ENCODE data around the gene GRID2. TPM values are rescaled to one million over a fixed set of nuclear protein-coding genes. Genes with fewer than 3 reads are reported as not detected.

GRID2 gene
- total and polyA plus RNA-seq, 9 of the 15 experiments (the other 6 are each of a cell fraction or from before 2014, with no cell fraction given): 0.04 TPM; not detected in 7

DNA sequence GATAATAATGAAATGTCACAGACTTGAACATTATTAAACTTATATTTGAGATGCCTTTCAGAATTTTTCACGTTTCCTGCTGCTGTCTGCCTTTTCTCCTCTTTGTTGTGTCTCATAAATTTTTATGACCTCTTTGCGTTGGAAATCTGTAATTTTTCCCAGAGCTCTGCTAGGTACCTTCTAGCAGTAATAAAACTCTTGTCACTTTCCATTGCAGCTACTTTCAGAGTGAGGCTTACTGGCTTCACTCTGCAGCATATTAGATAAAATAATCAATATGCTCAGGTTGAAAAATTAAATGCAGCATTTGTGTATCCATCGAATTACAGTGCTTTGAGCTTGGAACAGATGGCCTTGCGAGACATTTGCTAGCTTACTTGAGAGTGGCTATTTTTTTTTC is 689.0 kb downstream of the GRID2 start:
- Histone ChIP-seq H3K79me2 (ENCODE audit: control insufficient read depth, insufficient read depth, low read length) (no peaks in the 10 kb centered on the region), H3K4me3 (no peak overlapping the region), H3K27ac (ENCODE audit: extremely low read depth, low read depth, low read length) (no peak overlapping the region), H2AFZ (ENCODE audit: low read depth, low read length) (no peak overlapping the region), H3K9me1 (ENCODE audit: control insufficient read depth, insufficient read depth, low read length) (no peaks in the 10 kb centered on the region), H3K36me3 (ENCODE audit: control insufficient read depth, insufficient read depth, low read length) (no peaks in the 10 kb centered on the region), H3K9ac (ENCODE audit: insufficient read depth in 1 of 2, low read depth in 2 of 2, low read length in 2 of 2) (no peak overlapping the region), H4K20me1 (replicated peaks; ENCODE audit: control insufficient read depth, insufficient read depth, low read length) (no peaks in the 10 kb centered on the region), H3K4me1 (replicated peaks in 1 of 2; ENCODE audit: control insufficient read depth in 2 of 2, insufficient read depth in 2 of 2, low read length in 2 of 2) (no peaks in the 10 kb centered on the region), H3K9me3 (replicated peaks; ENCODE audit: control insufficient read depth, insufficient read depth, low read depth, low read length) (no peaks in the 10 kb centered on the region), H3K4me2 (ENCODE audit: insufficient read depth, low read length) (no peak overlapping the region), H3K27me3 (ENCODE audit: control insufficient read depth in 2 of 2, insufficient read depth in 2 of 2, low read length in 2 of 2) (no peaks in the 10 kb centered on the region)
- WGBS (ENCODE audit: insufficient coverage, low coverage, missing lambda C conversion rate): 0% methylated on average over 4 of the region's 4 CpGs
- FAIRE-seq (no peak), DNase-seq (ENCODE audit: extremely low read depth in 1 of 4, low spot score in 3 of 4) (no peak), ATAC-seq (no peak)
- ChIA-PET CTCF (ENCODE audit: low intra/inter-chr PET ratio) (no interaction called here), POLR2A (no interaction called here)
- no peak for TF ChIP-seq FOXM1 (IDR thresholded peaks at IDR 0.05; ENCODE audit: low read depth)
- no peak for TF ChIP-seq FOXM1 (CRISPR knock-in tag; IDR thresholded peaks at IDR 0.05; ENCODE audit: low read depth)
- TF ChIP-seq ETV1 (tag; conservative IDR thresholded peaks at IDR 0.05; ENCODE audit: low read depth): no peak
- no peak for TF ChIP-seq GTF2E2 (tag; IDR thresholded peaks at IDR 0.05)
- TF ChIP-seq, protein P1, sequence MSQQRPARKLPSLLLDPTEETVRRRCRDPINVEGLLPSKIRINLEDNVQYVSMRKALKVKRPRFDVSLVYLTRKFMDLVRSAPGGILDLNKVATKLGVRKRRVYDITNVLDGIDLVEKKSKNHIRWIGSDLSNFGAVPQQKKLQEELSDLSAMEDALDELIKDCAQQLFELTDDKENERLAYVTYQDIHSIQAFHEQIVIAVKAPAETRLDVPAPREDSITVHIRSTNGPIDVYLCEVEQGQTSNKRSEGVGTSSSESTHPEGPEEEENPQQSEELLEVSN (IDR thresholded peaks at IDR 0.05; ENCODE audit: borderline replicate concordance in 1 of 2, extremely low read depth in 1 of 2, insufficient read depth in 1 of 2, insufficient read length in 1 of 2, low read depth in 1 of 2, low read length in 1 of 2, poor library complexity in 1 of 2, severe bottlenecking in 1 of 2): no peak
- no peak for TF ChIP-seq PRPF4 (IDR thresholded peaks at IDR 0.05; ENCODE audit: insufficient read depth, low read depth, low read length, poor library complexity, severe bottlenecking)
- TF ChIP-seq RBM14 (IDR thresholded peaks at IDR 0.05; ENCODE audit: borderline replicate concordance, insufficient read depth, low read depth, low read length): no peak
- TF ChIP-seq MXI1 (IDR thresholded peaks at IDR 0.05; ENCODE audit: low read depth, low read length): no peak
- TF ChIP-seq, protein P2, sequence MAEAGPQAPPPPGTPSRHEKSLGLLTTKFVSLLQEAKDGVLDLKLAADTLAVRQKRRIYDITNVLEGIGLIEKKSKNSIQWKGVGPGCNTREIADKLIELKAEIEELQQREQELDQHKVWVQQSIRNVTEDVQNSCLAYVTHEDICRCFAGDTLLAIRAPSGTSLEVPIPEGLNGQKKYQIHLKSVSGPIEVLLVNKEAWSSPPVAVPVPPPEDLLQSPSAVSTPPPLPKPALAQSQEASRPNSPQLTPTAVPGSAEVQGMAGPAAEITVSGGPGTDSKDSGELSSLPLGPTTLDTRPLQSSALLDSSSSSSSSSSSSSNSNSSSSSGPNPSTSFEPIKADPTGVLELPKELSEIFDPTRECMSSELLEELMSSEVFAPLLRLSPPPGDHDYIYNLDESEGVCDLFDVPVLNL (CRISPR knock-in tag; IDR thresholded peaks at IDR 0.05; ENCODE audit: low read depth): no peak
- no peak for TF ChIP-seq ZNF316 (IDR thresholded peaks at IDR 0.05)
- intact Hi-C loops (cut with micrococcal nuclease) (no loop called here), in situ Hi-C loops (cut with MboI) (no loop called here)
- BruUV-seq (replicated peaks): no TSS peak
